ENCODE data around the gene DLG5.

GRCh38 chr10:77864151-77864851 is 62.3 kb downstream of the DLG5 start:
- no peak for TF ChIP-seq POLR2AphosphoS5 (IDR thresholded peaks at IDR 0.05; ENCODE audit: low read depth, low read length)
- TF ChIP-seq, protein P1, sequence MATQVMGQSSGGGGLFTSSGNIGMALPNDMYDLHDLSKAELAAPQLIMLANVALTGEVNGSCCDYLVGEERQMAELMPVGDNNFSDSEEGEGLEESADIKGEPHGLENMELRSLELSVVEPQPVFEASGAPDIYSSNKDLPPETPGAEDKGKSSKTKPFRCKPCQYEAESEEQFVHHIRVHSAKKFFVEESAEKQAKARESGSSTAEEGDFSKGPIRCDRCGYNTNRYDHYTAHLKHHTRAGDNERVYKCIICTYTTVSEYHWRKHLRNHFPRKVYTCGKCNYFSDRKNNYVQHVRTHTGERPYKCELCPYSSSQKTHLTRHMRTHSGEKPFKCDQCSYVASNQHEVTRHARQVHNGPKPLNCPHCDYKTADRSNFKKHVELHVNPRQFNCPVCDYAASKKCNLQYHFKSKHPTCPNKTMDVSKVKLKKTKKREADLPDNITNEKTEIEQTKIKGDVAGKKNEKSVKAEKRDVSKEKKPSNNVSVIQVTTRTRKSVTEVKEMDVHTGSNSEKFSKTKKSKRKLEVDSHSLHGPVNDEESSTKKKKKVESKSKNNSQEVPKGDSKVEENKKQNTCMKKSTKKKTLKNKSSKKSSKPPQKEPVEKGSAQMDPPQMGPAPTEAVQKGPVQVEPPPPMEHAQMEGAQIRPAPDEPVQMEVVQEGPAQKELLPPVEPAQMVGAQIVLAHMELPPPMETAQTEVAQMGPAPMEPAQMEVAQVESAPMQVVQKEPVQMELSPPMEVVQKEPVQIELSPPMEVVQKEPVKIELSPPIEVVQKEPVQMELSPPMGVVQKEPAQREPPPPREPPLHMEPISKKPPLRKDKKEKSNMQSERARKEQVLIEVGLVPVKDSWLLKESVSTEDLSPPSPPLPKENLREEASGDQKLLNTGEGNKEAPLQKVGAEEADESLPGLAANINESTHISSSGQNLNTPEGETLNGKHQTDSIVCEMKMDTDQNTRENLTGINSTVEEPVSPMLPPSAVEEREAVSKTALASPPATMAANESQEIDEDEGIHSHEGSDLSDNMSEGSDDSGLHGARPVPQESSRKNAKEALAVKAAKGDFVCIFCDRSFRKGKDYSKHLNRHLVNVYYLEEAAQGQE (IDR thresholded peaks at IDR 0.05; ENCODE audit: insufficient read depth in 1 of 2, low read depth in 2 of 2, low read length in 2 of 2), result no peak

All from PFSK-1 (cell line).